GF-D8 (cell line): ENCODE data around the gene GLB1L3.

ENCODE experiments used
- DNase-seq: peaks from one replicate; lab custom pipeline; 2025; lab: John Stamatoyannopoulos, UW

GLB1L3 gene

DNA sequence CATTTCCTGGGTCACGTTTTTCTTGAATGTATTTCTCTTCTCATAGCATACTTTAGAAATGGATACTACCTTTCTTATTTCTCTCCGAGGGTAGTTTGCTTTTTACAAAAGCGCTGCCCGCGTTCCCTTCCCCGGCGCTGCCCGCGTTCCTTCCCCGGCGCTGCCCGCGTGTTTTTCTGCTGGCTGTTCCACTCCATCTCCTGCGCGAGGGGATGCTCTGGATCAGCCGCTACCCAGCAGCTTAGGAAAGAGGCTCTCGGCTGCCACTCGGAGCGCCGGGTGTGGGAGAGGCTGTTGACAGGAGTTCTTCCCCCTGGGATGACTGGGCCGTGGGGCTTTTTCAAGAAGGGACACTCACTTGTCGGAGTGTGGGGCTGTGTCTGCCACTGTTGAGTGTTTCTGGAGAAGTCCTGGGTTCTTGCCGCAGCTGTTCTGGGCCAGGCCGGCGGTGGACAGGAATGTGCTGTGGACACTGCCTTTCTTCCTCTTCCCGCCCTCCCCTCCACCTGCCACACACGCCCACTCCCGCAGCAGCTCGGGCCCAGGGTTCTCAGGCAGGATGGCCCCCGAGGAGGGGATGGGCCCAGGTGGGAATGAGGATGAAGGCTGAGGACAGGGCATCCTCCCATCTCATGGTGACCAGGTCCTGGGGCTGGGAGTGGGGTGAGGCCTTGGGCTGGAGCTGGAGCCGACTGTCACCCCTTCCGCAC is 86.2 kb downstream of the GLB1L3 start:
- DNase-seq: no peak

DNA sequence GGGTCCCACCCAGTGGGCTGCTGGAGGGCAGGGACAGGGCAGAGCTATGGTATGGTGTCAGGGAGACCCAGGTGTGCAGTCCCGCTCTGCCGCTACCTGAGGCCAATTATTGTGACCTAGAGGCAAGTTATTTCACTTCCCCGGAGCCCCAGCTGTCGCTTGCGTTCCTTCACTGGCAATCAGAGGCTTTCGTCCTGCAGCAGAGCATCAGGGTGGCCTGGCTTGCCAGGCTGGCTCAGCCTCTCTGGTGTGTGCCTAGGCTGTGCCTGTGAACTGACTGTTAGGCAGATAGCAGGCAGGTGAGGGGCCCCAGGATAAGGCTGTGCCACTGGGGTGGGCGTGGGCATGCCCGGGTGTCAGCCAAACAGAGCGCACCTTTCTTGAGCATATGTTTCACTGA is 87.0 kb downstream of the GLB1L3 start:
- DNase-seq: no peak

DNA sequence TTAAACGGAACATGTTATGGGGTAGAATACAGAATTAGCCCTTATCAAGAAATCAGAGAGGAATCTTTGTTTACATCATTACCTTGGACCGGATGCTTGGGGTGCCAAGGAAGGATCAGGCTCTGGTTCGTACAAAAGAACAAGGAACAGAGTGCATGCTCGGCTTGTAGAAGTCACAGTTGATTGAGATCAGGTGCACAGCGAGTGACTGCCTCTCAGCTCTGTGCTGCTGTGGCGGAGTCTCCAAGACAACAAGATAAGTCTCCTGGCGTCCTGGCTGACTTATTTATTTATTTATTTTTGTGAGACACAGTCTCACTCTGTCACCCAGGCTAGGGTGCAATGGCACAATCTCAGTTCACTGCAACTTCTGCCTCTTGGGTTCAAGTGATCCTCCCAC is 87.4 kb downstream of the GLB1L3 start:
- DNase-seq: no peak

DNA sequence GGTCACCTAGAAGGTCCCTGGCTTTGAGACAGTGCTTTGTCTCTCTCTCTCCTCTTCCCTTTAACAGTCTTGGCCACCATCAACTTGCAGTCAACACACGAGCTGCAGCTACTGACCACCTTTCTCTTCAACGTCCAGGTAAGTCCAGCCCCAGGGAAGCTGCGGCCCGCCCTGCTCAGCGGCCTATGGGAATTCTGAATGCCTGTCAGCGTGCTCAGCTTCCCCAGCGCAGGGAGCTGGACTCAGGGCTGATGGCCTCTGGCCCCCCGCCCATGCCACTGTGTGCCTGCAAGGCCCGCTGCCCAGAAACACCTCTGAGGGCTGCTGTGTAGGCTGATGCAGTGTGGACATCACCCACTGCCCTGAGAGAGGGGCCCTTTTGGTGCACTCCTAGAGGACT is 88.1 kb downstream of the GLB1L3 start:
- DNase-seq: no peak

DNA sequence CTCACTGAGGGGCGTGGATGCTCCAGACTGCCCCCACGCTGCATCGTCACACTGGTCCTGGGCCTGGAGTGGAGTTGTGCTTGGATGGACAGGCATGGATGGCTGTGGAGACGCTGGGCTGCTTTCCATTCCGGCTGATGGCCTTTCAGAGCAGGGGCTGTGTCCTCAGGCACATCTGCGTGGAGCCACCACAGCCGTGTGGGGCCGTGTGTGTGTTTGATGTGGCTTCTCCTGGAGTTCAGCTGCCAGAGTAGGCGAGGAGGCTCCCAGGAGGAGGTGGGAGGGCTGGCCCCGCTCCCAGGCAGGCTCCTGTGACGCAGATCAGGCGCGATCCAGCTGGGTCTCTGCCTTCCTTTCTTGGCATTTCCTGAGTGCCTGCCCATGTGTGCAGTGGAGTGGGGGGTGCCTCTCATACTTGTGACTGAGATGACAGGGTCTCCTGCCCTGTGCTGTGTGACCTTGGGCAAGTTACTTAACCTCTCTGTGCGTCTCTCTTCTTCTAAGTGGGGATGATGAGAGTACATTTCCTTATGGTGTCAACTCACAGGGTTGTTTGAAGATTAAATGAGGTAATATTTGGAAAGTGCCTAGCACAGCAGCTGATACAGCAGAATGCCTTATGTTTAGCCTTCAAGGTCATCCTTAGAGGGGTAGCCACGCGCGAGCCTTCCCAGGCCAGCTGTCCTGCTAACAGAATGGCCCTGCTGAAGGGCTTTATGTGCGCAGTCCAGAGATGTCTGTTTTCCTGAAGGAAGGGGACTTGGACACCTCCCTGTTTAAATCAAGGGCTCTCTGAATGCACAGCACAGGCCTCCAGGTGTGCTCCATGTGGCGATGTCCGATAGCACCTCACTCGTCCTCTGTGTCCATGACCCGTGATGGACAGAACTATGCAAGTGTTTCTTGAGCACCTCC is 89.1 kb downstream of the GLB1L3 start:
- DNase-seq: no peak

DNA sequence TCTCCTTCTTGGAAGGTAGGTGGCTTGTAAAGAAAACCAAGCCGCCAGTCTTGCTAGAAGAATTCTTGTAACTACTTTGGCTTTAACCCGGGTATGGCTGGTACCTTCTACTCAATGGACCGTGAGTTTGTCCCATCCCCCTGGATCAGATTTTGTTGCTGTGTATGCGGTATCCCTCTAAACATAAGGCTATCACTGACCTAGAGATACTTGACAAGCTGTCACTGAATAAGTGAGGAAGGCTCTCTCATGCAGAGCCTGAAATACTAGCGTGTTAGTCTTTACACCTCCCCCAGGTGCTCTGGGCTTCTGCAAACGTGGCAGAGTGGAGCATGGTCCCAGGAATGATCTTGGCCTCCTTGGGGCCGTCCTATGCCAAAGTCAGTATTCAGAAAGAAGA is 90.1 kb downstream of the GLB1L3 start:
- no peak for DNase-seq

DNA sequence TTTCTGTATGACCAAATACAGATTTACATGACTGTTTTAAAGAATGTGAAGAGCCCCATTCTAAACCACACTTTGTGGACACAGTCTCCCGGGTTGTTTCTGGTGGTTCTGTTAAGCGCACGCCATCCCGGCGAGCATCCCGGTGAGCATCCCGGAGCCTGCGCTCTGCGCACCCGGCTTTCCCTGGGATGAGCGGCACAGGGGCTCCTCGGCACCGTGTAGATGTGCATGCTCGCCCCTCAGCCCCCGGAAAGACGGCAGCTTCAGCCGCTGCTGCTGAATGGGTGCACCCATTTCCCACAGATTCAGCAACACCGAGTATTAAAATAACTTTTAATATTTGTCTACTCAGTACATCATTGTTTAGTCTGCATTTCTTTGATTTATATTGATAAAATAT is 91.6 kb downstream of the GLB1L3 start:
- DNase-seq: no peak
